Measurements from ENCODE around the gene USP17L17.
"Not testable (repeated sequence)": the region's sequence is repeated elsewhere in the genome, so short reads cannot be mapped to it uniquely, and the experiment has no call there.

The USP17L17 gene

DNA sequence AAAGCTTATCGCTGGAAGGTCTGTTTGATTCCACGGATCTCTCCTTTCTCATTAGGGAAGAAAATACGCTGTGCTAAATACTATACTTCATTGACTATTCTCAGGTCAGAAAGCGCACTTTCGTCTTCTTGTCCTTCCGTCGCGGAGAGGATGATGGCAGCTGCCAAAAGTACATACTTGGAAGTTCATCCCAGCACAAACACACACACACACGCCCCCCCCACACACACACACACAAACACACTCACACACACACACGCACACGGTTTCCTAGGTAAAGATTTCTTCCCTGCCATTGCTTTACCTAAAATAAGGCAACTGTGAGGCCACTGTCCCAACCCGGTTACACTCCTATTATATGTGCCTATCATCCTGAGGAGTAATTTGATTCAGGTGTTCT, 5.2 kb upstream of the USP17L17 start:
- DNase-seq (ENCODE audit: low spot score), result peak; percentile 6

DNA sequence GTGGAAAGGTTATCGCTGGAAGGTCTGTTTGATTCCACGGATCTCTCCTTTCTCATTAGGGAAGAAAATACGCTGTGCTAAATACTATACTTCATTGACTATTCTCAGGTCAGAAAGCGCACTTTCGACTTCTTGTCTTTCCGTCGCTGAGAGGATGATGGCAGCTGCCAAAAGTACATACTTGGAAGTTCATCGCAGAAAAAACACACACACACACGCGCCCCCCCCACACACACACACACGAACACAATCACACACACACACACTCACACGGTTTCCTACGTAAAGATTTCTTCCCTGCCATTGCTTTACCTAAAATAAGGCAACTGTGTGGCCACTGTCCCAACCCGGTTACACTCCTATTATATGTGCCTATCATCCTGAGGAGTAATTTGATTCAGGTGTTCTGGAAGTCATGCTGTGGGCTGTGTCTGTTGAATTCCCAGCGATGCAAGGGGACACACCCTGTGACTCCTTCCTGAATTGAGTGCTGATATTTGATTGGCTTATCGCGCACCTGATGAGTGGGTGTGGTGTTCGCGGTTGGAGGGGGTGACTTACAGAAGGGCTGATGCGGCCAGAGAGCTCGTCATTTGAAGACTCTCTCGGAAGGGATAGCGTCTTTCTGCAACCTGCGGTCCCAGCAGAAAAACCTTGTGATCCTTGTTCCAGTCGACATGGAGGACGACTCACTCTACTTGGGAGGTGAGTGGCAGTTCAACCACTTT, 4.4 kb downstream of the USP17L17 start, which contains the start of gene USP17L18:
TSS of gene USP17L18 (plus strand) at position 678 of the 728 bp plus-strand sequence. CDS start at position 678, 0 bp downstream.
- not testable (repeated sequence) for H3K9me3 ChIP-seq (replicated peaks in 1 of 2; ENCODE audit: control insufficient read depth in 2 of 2, insufficient read depth in 1 of 2, low read depth in 1 of 2, low read length in 2 of 2); H3K4me1 ChIP-seq (ENCODE audit: control insufficient read depth in 2 of 2, insufficient read depth in 1 of 2, low read depth in 1 of 2, low read length in 2 of 2); H2BK5ac ChIP-seq (ENCODE audit: low read length); H4K91ac ChIP-seq (ENCODE audit: low read depth, low read length, poor library complexity); H3K9ac ChIP-seq (ENCODE audit: low read depth, low read length, poor library complexity); H3K14ac ChIP-seq (ENCODE audit: low read length); H2BK12ac ChIP-seq (ENCODE audit: low read length); H3K18ac ChIP-seq (ENCODE audit: low read length); H2AFZ ChIP-seq (ENCODE audit: low read length); H3K36me3 ChIP-seq (replicated peaks in 1 of 2; ENCODE audit: control insufficient read depth in 2 of 2, insufficient read depth in 2 of 2, low read length in 2 of 2); H3K79me1 ChIP-seq (ENCODE audit: low read depth, low read length); H2BK15ac ChIP-seq (ENCODE audit: low read length); H2AK5ac ChIP-seq (ENCODE audit: low read depth, low read length); H4K8ac ChIP-seq (ENCODE audit: low read depth, low read length); H2BK120ac ChIP-seq (ENCODE audit: low read depth, low read length); H3K23ac ChIP-seq (ENCODE audit: low read depth, low read length, poor library complexity); H3K4ac ChIP-seq (ENCODE audit: low read length); H3K4me3 ChIP-seq (ENCODE audit: low read length in 2 of 2); DNase-seq (ENCODE audit: low spot score); H3K4me2 ChIP-seq (ENCODE audit: insufficient read depth, low read length, poor library complexity, severe bottlenecking); H3K27ac ChIP-seq (replicated peaks; ENCODE audit: low read length); H3K27me3 ChIP-seq (ENCODE audit: control insufficient read depth in 3 of 3, insufficient read depth in 3 of 3, low read depth in 1 of 3, low read length in 3 of 3)
- WGBS, 2 donors (ENCODE audit: extremely low coverage in 2 of 2, insufficient read length in 2 of 2, insufficient replicate concordance in 1 of 2), result 100% methylated on average over 3 of the region's 26 CpGs; no CpG with 5 or more reads in 1 of the 2 donors

More for the DNA sequence above, 5.2 kb upstream of the USP17L17 start:
- H3K18ac ChIP-seq (ENCODE audit: low read length); H2AFZ ChIP-seq (ENCODE audit: low read length); H3K9me3 ChIP-seq (replicated peaks in 1 of 2; ENCODE audit: control insufficient read depth in 2 of 2, insufficient read depth in 1 of 2, low read depth in 1 of 2, low read length in 2 of 2); H2BK15ac ChIP-seq (ENCODE audit: low read length); H2BK120ac ChIP-seq (ENCODE audit: low read depth, low read length); H3K4me2 ChIP-seq (ENCODE audit: insufficient read depth, low read length, poor library complexity, severe bottlenecking); H3K4me1 ChIP-seq (ENCODE audit: control insufficient read depth in 2 of 2, insufficient read depth in 1 of 2, low read depth in 1 of 2, low read length in 2 of 2); H2BK12ac ChIP-seq (ENCODE audit: low read length); H3K4me3 ChIP-seq (ENCODE audit: low read length in 2 of 2); H3K27ac ChIP-seq (replicated peaks; ENCODE audit: low read length); H3K23ac ChIP-seq (ENCODE audit: low read depth, low read length, poor library complexity); H3K14ac ChIP-seq (ENCODE audit: low read length); H2BK5ac ChIP-seq (ENCODE audit: low read length); H3K4ac ChIP-seq (ENCODE audit: low read length); H4K91ac ChIP-seq (ENCODE audit: low read depth, low read length, poor library complexity); H3K9ac ChIP-seq (ENCODE audit: low read depth, low read length, poor library complexity); H3K79me1 ChIP-seq (ENCODE audit: low read depth, low read length); H3K27me3 ChIP-seq (ENCODE audit: control insufficient read depth in 3 of 3, insufficient read depth in 3 of 3, low read depth in 1 of 3, low read length in 3 of 3); H2AK5ac ChIP-seq (ENCODE audit: low read depth, low read length); H3K36me3 ChIP-seq (replicated peaks in 1 of 2; ENCODE audit: control insufficient read depth in 2 of 2, insufficient read depth in 2 of 2, low read length in 2 of 2): not testable (repeated sequence)
- WGBS, 2 donors (ENCODE audit: extremely low coverage in 2 of 2, insufficient read length in 2 of 2, insufficient replicate concordance in 1 of 2), result 100% methylated on average over 3 of the region's 12 CpGs; no CpG with 5 or more reads in 1 of the 2 donors
- H4K8ac ChIP-seq (ENCODE audit: low read depth, low read length), result peak overlapping the region; percentile 68

DNA sequence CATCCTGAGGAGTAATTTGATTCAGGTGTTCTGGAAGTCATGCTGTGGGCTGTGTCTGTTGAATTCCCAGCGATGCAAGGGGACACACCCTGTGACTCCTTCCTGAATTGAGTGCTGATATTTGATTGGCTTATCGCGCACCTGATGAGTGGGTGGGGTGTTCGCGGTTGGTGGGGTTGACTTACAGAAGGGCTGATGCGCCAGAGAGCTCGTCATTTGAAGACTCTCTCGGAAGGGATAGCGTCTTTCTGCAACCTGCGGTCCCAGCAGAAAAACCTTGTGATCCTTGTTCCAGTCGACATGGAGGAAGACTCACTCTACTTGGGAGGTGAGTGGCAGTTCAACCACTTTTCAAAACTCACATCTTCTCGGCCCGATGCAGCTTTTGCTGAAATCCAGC, 9.4 kb downstream of the USP17L17 start, which contains the start of gene USP17L19:
TSS of gene USP17L19 (plus strand) at position 301 of the 400 bp plus-strand sequence. CDS start at position 301, 0 bp downstream.
- H3K18ac ChIP-seq (ENCODE audit: low read length); H3K79me1 ChIP-seq (ENCODE audit: low read depth, low read length); H3K4ac ChIP-seq (ENCODE audit: low read length); H2BK5ac ChIP-seq (ENCODE audit: low read length); H3K4me3 ChIP-seq (ENCODE audit: low read length in 2 of 2); H3K27ac ChIP-seq (replicated peaks; ENCODE audit: low read length); H2AK5ac ChIP-seq (ENCODE audit: low read depth, low read length); H2AFZ ChIP-seq (ENCODE audit: low read length); H2BK15ac ChIP-seq (ENCODE audit: low read length); H2BK120ac ChIP-seq (ENCODE audit: low read depth, low read length); H3K23ac ChIP-seq (ENCODE audit: low read depth, low read length, poor library complexity); H4K8ac ChIP-seq (ENCODE audit: low read depth, low read length); H3K9ac ChIP-seq (ENCODE audit: low read depth, low read length, poor library complexity); H3K9me3 ChIP-seq (replicated peaks in 1 of 2; ENCODE audit: control insufficient read depth in 2 of 2, insufficient read depth in 1 of 2, low read depth in 1 of 2, low read length in 2 of 2); H3K27me3 ChIP-seq (ENCODE audit: control insufficient read depth in 3 of 3, insufficient read depth in 3 of 3, low read depth in 1 of 3, low read length in 3 of 3); H3K4me2 ChIP-seq (ENCODE audit: insufficient read depth, low read length, poor library complexity, severe bottlenecking); DNase-seq (ENCODE audit: low spot score); H3K36me3 ChIP-seq (replicated peaks in 1 of 2; ENCODE audit: control insufficient read depth in 2 of 2, insufficient read depth in 2 of 2, low read length in 2 of 2); H2BK12ac ChIP-seq (ENCODE audit: low read length); H4K91ac ChIP-seq (ENCODE audit: low read depth, low read length, poor library complexity); H3K4me1 ChIP-seq (ENCODE audit: control insufficient read depth in 2 of 2, insufficient read depth in 1 of 2, low read depth in 1 of 2, low read length in 2 of 2); H3K14ac ChIP-seq (ENCODE audit: low read length): not testable (repeated sequence)
- WGBS, 2 donors (ENCODE audit: extremely low coverage in 2 of 2, insufficient read length in 2 of 2, insufficient replicate concordance in 1 of 2), result no CpG with 5 or more reads among the region's 13 CpGs

GRCh38 chr4:9257824-9258223, 14.1 kb downstream of the USP17L17 start, which contains the start of gene USP17L20:
TSS of gene USP17L20 (plus strand) at chr4:9258124. CDS start at chr4:9258124, 0 bp downstream.
- not testable (repeated sequence) for H2AFZ ChIP-seq (ENCODE audit: low read length); H2BK120ac ChIP-seq (ENCODE audit: low read depth, low read length); H2BK15ac ChIP-seq (ENCODE audit: low read length); H3K79me1 ChIP-seq (ENCODE audit: low read depth, low read length); H4K8ac ChIP-seq (ENCODE audit: low read depth, low read length); H3K4me3 ChIP-seq (ENCODE audit: low read length in 2 of 2); H2BK5ac ChIP-seq (ENCODE audit: low read length); H3K4me1 ChIP-seq (ENCODE audit: control insufficient read depth in 2 of 2, insufficient read depth in 1 of 2, low read depth in 1 of 2, low read length in 2 of 2); H2AK5ac ChIP-seq (ENCODE audit: low read depth, low read length); H3K36me3 ChIP-seq (replicated peaks in 1 of 2; ENCODE audit: control insufficient read depth in 2 of 2, insufficient read depth in 2 of 2, low read length in 2 of 2); H3K27me3 ChIP-seq (ENCODE audit: control insufficient read depth in 3 of 3, insufficient read depth in 3 of 3, low read depth in 1 of 3, low read length in 3 of 3); H3K14ac ChIP-seq (ENCODE audit: low read length); H2BK12ac ChIP-seq (ENCODE audit: low read length); H3K9ac ChIP-seq (ENCODE audit: low read depth, low read length, poor library complexity); DNase-seq (ENCODE audit: low spot score); H3K4me2 ChIP-seq (ENCODE audit: insufficient read depth, low read length, poor library complexity, severe bottlenecking); H3K4ac ChIP-seq (ENCODE audit: low read length); H4K91ac ChIP-seq (ENCODE audit: low read depth, low read length, poor library complexity); H3K23ac ChIP-seq (ENCODE audit: low read depth, low read length, poor library complexity); H3K18ac ChIP-seq (ENCODE audit: low read length); H3K9me3 ChIP-seq (replicated peaks in 1 of 2; ENCODE audit: control insufficient read depth in 2 of 2, insufficient read depth in 1 of 2, low read depth in 1 of 2, low read length in 2 of 2); H3K27ac ChIP-seq (replicated peaks; ENCODE audit: low read length)
- WGBS, 2 donors (ENCODE audit: extremely low coverage in 2 of 2, insufficient read length in 2 of 2, insufficient replicate concordance in 1 of 2), result no CpG with 5 or more reads among the region's 15 CpGs
